NB4 (cell line): ENCODE results near the gene FKBP6.

Source experiments
- DNase-seq: peaks from one replicate; pipeline ENCODE4 v3.0.0; 2010; ENCODE audit warnings: low read depth
- H3K4me3 ChIP-seq: one replicate; pipeline ENCODE4 v1.5.1; 2011; ENCODE audit warnings: mild to moderate bottlenecking, low read depth, low read length, moderate library complexity
- MYC ChIP-seq: IDR thresholded peaks from 2 replicates; pipeline ENCODE4 v1.6.1; 2011; ENCODE audit warnings: low read depth, low read length
- POLR2A ChIP-seq: IDR thresholded peaks from 2 replicates; pipeline ENCODE4 v1.6.1; 2011; ENCODE audit warnings: mild to moderate bottlenecking; ENCODE audit not compliant: insufficient read length; ENCODE audit errors: extremely low read depth
- TF ChIP-seq, protein P1 (sequence below): IDR thresholded peaks from 2 replicates; pipeline ENCODE4 v1.6.1; 2011; ENCODE audit warnings: low read depth, low read length
- TF ChIP-seq, protein P2 (sequence below): IDR thresholded peaks from one replicate; pipeline ENCODE4 v1.5.1; 2012; ENCODE audit warnings: low read depth, low read length

Gene FKBP6

DNA sequence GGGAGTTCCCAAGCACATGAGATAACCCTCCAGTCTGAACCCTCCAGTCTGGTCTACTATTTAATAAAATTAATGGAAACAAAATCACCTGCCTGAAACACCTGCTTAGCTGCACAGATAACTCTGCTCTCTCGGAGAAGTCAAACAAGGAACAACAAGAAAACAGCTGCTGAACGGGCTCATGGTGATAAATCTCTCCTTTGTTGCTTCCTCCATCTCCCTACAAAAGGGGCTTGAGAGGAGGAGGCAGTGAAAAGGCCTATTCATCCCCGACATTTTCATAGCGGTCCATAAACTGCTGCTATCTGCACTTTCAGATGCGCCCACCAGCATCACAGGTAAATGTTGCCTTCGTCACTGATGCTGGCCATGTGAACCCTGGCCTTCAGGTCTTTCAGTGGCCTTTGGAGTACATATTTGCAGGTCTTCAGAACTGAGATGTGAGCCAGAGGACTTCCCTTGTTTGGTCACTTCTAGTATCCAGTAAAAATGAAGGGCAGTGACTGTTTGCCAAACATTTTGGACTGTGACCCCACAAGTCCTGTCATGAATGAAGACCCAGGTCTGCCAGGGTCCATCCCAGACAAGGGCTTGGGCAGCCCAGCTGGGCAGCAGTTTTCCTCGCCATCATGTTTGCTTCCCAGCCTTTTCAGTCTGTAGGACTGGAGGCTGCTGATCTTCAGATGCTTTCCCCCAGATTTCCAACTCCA is 15.9 kb downstream of the FKBP6 start:
- DNase-seq = no peak
- H3K4me3 ChIP-seq = no peak overlapping the region
- TF ChIP-seq, protein P1, sequence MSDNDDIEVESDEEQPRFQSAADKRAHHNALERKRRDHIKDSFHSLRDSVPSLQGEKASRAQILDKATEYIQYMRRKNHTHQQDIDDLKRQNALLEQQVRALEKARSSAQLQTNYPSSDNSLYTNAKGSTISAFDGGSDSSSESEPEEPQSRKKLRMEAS = no peak
- TF ChIP-seq, protein P2, sequence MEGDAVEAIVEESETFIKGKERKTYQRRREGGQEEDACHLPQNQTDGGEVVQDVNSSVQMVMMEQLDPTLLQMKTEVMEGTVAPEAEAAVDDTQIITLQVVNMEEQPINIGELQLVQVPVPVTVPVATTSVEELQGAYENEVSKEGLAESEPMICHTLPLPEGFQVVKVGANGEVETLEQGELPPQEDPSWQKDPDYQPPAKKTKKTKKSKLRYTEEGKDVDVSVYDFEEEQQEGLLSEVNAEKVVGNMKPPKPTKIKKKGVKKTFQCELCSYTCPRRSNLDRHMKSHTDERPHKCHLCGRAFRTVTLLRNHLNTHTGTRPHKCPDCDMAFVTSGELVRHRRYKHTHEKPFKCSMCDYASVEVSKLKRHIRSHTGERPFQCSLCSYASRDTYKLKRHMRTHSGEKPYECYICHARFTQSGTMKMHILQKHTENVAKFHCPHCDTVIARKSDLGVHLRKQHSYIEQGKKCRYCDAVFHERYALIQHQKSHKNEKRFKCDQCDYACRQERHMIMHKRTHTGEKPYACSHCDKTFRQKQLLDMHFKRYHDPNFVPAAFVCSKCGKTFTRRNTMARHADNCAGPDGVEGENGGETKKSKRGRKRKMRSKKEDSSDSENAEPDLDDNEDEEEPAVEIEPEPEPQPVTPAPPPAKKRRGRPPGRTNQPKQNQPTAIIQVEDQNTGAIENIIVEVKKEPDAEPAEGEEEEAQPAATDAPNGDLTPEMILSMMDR = no peak
- TF ChIP-seq POLR2A (no peak), MYC (no peak)

DNA sequence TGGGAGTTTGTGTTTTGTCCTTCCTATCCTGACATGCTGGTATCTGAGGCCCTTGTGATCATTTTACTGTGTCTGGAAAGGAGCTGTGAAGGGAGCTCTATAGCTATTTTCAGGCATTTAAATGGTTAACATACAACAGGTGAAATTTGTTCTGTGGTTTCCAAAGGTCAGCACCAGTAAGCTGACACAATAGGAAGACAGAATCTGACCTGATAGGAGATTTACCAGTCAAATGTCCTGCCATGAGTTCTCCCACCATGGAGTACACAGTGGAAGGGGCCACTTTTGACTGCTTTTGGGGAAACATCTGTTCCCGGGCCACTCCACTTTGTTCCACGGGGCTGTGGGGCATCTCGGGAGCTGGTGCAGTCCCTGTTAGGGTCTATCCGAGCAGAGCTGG is 17.6 kb downstream of the FKBP6 start:
- no peak overlapping the region for H3K4me3 ChIP-seq
- TF ChIP-seq, protein P2 = no peak
- TF ChIP-seq, protein P1 = no peak
- TF ChIP-seq MYC (no peak), POLR2A (no peak)
- no peak for DNase-seq

DNA sequence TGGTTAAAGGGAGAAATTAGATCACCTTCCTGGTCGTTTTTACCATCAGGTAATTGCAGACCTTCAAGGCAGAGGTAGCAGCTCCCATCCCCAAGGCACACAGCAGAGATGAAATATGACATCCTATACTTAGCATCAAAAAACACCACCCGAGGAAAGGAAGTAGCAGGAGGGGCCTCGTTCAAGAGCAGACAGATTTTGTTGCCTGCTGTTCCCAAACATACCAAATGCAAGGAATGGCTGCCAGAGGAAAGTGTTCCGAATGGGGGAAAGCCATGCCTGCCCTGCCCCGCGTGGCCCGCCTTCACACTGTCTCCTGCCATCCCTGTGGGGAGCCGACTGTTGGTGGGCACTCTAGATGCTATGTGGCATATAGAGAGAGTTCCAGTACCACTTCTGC is 18.0 kb downstream of the FKBP6 start:
- TF ChIP-seq MYC = no peak
- TF ChIP-seq POLR2A = no peak
- TF ChIP-seq, protein P2 = no peak
- TF ChIP-seq, protein P1 = no peak
- DNase-seq = no peak
- no peak overlapping the region for H3K4me3 ChIP-seq

DNA sequence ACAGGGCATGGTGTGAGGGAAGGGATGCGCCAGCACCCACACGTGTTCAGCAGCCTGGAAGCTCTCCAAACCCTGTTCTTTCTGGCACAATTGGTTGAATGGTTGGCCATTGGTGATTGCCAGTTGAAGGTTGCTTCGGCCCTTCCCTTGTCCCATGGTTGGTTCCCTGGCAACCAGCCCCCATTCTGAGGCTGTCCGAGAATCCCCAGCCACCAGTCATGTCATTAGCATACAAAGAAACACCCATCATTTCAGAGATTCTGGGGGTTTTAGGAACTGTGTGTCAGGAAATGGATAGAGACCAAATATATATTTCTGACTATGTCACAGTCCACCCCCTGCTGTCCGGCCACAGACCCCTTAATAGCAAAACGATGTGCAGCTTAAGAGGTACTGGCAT is 21.8 kb downstream of the FKBP6 start:
- no peak overlapping the region for H3K4me3 ChIP-seq
- no peak for DNase-seq
- TF ChIP-seq, protein P1 = no peak
- TF ChIP-seq MYC = no peak
- TF ChIP-seq POLR2A = no peak
- TF ChIP-seq, protein P2 = no peak

DNA sequence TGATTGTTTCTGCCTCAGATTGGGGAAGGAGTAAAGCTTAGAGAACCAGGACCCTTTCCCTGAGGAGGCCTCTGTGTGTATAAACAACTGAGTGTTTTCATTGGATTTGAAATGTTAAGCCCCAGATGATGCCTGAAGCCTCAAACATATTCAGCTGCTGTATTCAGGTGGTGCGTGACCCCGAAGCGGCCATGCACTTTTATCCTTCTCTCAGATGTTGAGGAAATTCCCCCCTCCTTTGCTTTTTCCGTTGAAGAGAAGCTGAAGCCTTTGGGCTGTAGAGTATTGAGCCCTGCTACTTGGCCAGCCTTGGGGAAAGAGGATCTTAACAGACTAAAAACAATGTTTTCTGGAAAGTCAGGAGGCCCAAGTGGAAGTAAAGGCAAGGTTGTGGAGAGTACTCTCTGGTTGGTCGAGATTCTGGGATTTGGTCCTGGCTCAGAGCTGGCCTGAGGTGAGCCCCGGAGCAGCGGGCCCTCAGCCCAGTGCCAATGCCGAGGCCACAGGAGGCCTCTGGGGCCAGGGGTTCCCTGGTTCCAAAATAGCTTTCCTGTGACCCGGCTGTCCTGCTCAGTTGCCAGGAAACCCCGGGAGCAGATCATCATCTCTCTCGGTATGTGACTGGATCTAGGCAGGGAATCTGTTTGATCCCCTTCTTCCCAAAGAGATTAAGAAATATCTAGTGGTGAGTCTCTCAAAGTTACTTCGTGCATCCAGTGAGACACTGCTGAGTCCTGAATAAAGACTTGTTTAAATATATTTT is 22.5 kb downstream of the FKBP6 start:
- no peak overlapping the region for H3K4me3 ChIP-seq
- TF ChIP-seq, protein P2 = no peak
- TF ChIP-seq POLR2A = no peak
- no peak for TF ChIP-seq MYC
- TF ChIP-seq, protein P1 = no peak
- no peak for DNase-seq
